ENCODE results near the gene IGSF3.

The IGSF3 gene

GRCh38 chr1:116667575-116668105, at the start of gene IGSF3:
IGSF3 (minus strand) TSS chr1:116667733; CDS start chr1:116666326, 1,407 bp downstream.
- DNase-seq, result peak; percentile 54 to 71

DNA sequence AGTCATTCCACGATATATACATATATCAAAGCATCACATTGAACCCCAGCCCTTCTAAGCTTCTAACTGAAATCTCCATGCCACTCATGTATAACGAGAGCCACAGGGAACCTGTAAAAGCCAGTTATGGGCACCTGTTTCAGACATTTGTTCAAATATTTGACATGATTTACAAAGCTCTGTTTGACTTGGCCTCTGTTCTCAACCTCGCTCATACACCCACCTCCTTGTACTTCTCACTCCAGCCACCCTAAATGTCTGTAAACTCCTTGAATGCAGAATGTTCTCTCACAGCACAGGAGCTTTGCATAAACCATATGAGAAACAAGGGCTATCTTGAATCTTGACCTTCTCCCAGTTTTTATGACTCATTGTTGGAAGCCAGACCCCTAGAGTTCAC, 49.8 kb upstream of the IGSF3 start:
- DNase-seq, result peak; percentile 13 to 26

- DNase-seq, result no peak
Observed at GRCh38 chr1:116716391-116716790, 48.9 kb upstream of the IGSF3 start.

DNA sequence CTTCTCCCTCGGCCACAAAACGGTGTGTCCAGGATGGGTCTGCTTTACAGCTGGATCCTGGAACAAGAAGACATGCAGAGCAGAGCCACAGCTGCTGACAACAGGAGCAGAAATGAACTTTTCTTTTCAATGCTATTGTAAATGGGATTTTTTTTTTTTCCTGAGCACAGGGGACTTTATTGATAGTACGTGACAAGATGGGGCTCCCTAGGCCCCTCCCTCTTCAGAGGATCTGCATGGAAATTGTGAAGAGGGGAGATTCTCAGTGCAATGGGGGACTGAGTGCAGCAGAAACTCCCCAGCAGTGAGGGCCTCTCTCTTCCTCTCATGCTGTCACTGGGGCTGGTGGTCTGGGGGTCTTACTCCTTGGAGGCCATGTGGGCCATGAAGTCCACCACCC, 45.9 kb upstream of the IGSF3 start:
- no peak for DNase-seq

DNA sequence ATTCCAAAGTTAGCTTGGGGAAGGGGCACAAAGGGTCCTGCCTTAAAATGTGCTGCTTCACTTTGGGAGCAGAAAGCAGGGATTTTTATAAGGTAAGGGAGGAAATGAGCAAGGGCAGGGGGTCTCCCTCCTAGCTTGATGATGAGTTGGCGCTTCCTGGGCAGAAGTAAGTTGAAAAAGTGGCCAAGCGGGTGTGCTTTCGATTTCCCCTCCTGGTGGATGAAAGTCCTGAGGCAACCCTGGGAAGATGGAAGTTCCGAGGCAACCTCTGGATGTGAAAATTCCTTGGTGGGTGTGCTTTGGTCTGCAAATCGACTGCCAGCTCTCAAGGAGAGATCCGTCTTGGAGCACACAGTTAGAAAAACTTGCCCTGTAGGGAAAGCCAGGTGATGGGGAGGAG, 45.0 kb upstream of the IGSF3 start:
- DNase-seq, result no peak

DNA sequence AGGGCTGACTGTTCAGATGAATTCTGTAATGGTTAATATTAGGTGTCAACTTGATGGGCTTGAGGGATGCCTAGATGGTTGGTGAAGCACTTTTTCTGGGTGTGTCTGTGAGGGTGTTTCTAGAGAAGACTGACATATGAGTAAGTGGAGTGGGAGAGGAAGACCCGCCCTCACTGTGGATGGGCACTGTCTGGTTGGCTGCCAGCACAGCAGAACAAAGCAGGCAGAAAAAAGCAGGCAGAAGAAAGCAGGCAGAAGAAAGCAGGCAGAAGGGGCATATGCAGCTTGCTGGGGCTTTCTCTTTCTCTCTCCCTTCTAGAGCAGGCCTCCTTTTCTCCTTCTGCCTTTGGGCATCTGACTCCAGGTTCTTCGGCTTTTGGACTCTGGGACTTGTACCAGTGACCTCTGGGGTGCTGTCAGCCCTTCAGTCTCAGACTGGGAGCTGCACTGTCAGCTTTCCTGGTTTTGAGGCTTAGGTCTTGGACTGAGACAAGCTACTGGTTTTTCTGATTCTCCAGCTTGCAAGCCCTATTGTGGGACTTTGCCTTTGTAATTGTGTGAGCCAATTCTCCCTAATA, 43.8 kb upstream of the IGSF3 start:
- peak; percentile 72 to 76 for DNase-seq

DNA sequence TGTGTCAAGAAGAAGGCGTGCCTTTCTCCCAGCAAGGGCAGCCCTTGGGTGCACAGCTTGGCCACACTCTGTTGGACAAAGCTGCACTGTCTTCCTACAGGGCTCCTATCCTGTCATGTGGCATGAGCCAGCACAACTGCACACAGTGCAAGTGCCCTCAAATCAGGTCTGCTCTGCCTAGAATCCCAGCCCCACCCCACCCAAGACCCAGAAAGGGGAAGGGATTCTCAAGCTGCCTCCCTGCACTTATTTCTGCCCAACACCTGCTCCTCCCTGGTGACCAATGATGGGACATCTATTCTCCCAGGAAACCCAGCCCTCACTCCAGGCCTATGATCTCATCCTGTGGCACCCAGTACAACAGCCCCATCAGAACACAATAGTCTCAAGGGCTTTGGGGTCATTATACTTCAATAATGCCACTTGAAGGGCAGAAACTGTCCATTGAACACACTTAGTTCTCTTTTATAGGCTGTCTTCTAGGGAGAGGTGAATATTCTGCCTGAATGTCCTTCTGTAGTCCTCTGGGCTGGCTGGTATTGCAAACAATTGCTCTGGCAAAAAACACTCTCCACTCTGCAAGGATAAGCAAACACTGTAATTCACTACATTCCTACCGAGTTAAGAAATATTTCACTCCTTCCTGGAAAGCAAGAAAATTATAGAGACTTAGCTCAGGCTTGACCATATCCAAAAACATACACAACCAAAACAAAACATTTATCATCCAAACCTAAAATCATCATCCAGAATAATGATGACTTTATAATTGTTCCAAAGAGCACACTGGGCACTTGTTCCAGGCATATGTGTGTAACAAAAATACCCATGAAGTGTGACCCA, 43.1 kb upstream of the IGSF3 start:
- peak; percentile 73 to 80 for DNase-seq

- no peak for DNase-seq
Observed at GRCh38 chr1:116709666-116710167, 42.2 kb upstream of the IGSF3 start.

DNA sequence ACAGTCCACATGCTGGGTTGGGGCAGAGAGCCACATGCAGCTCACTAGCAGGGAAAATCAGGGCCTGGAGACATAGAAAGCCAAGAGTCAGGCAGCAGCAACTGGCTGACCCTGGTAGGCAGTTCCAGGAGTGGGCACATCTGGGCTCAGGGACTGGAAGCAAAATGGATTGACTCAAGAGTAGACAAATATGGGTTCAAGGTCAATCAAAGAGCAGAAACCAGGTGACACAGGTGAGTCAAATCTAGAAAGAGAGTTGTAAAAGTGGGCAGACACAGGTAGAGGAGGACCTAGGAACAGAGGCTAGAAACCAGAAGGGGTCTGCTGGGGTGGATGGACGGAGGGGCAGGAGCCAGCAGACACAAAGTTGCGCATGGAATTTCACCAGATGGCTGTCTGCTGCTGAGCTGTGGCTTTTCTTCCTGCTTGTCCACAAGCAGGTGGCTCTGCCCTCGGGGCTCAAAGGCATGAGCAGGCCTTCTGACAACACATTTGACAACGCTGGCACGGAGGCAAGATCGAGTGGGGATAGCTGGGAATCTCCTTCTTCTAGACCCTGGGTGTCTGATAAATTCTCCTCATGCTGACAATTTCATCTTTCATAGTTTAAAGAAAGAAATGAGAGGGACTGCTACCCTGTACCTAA, 40.8 kb upstream of the IGSF3 start:
- peak; percentile 26 to 41 for DNase-seq

DNA sequence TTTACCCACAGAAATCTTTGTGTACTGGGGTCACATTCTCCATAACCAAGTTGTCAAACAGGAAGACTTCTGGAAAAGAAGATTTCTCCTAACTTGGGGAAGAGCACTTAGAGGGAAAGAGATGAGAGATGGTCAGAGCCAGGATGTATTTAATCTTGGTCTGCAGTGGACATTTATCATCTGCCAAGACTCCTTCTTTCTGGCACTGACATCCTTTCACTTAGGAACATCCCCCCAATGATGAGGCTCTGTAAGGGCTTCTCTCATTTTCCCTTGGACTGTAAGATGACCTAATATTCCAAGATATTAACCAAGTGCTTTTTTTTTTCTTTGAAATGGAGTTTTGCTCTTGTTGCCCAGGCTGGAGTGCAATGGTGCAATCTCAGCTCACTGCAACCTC, 39.3 kb upstream of the IGSF3 start:
- DNase-seq, result no peak

GRCh38 chr1:116706123-116706522, 38.6 kb upstream of the IGSF3 start:
- no peak for DNase-seq

GRCh38 chr1:116704278-116704677, 36.7 kb upstream of the IGSF3 start:
- no peak for DNase-seq

DNA sequence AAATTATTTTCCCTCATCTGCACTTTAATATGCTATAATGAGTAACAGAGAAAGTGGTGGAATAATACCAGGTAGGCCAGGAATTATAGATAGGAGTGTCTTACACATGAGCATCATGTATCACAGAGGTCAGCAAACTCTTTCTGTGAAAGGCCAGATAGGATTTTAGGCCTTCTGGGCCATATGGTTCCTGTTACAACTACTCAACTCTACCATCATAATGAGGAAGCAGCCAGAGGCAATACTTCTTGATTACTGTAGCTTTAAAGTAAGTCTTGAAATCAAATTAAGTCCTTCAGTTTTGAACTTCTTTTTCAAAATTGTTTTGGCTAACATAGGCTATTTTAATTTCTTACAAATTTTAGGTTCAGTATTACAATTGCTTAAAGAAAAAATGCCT, 32.1 kb upstream of the IGSF3 start:
- DNase-seq, result no peak

- DNase-seq, result no peak
Observed at GRCh38 chr1:116698244-116698595, 30.7 kb upstream of the IGSF3 start.

DNA sequence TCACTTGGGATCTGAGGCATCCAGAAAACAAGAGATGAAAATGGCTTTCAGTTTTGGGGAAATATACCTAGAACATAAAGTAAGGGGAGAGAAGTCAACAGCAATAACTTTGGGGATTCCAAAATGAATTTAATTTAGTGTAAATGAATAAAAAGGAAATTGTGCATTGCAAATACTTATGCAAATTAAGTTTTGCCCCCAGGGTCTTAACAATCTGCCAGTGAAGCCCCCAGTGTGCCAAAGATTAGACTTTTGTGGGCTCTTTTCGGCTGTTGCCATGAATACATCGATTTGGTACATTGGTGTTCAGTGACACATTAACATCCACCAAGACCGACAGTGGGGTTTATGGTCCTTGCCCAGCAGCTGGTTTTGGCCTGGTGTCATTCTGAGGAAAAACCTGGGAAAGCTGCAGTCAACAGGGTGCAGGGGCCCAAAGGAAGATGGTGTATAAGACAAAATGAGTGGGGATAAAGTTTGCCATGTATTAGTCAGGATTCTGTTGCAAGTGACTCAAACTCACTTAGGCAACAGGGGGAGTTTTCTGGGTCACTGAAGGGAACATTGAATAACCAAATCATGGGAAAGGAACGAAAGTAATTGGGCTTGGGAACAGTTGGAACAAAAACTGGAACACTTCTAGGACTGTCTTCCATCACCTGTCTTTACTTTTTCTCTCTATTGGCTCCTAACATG, 30.2 kb upstream of the IGSF3 start:
- DNase-seq, result no peak

DNA sequence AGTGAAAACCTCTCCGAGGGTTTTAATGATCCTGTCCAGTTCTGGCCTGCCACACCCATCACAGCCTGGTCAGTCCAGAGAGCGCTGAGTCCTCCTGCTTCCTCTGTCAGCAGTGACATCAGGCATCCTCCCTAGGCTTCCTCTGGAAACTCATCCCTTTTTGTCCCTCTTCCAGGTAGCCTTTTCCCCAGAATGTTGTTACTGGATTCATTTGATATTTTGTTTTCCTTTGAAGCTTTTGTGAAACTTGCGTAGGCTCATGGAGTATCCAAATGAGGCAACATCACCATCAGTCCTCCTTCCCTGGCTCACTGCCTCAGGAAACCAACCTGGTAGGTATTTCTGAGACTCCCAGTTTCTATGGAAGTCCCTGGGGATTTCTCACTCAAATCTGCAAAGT, 27.0 kb upstream of the IGSF3 start:
- DNase-seq, result no peak

DNA sequence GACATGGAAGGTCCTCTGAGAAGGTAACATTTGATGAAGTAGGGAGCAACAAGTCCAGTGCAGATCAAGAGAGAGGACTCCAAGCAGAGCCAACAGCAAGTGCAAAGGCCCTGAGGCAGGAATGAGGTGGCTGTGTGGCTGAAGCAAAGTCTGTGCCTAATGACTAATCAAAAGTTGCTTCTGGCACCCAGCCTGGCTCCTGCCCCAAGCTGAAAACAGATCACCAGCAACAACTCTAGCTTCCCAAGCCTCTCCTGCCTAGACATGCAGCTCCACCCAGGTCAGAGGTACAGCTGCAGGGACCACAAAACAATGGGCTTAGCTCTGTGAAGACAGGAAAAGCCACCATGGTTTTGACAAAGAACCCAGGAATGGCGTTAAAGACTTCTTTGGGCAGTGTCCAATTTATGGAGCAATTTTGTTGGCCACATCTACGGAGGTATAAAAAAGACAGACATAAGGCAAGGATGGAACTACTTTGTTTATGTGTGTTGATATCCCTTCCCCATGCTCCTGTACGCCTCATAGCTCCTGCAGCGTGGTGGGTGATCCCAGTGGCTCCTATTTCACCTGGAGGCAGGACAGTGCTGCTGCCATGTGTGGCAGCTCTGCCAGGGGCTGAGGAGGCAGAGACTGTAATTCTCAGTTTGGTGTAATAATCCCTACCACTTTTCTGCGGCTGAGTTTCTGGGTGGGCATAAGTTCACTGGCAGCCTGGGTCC, 26.4 kb upstream of the IGSF3 start:
- DNase-seq, result no peak

DNA sequence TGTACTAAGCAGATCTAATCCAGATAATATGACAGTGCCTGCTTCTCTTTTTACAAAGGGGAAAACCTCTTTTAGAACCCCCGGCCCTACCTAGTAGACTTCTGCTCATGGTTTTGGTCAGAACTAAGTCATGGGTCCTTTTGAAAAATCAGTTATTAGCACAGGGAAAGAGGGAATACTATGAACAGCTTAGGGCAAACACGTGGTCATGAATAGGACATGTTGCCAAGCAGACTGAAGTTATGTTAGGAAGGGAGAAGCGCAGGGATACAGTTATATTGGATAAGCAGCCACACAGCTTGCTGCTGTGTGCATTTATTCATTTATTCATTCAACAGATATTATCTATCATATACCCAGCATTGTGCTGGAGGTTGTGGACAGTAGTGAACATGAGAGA, 25.3 kb upstream of the IGSF3 start:
- no peak for DNase-seq

- DNase-seq, result no peak
Observed at GRCh38 chr1:116690849-116691406, 23.4 kb upstream of the IGSF3 start.

DNA sequence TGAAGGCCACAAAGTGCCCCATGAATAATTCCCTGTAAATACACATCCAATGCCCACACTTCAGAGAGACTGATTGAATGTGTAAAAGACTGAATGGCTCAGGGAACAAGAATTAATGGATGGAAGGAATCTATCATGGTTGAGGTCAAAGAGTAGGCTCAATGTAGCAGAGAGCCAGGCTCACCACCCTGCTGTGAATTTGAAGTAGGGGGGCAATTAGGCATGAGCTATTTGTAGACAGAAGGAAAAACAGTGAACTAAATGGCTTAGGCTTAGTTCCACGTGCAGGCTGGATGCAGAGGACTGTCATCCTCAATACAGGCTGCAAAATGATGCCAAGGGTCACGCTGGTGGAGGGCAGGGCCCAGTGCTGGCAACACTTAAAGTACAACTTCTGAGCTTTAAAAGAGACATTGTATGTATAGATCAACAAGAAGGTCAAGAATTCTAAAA, 22.9 kb upstream of the IGSF3 start:
- no peak for DNase-seq

DNA sequence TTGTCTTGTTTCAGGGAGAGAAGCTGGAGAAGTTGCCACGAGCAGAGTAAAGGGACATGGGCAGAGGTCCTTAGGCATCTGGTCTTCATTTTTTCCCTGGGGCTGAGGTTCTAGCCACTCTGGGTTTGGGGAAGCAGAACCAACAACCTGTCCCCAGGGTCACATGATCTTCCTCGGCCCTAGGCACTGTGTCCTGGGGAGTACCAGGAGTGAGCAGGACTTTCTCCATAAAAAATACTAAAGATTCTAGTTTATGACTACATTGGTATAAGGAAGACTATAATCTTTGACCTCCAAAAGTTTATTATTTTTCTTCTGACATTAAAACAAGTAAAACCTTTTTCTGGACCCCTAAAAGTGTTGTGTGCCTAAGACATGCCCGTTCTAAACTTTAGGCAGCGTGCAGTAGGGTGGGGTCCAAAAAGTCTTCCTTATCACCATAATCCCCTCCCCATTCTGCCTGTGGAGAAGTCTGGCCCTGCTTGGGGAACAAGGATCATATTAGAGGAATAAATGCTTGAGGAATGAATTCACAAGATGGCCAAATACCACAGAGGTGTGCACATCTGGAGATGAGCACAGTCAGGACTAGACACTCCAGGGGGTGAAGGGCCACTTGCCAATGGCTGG, 19.3 kb upstream of the IGSF3 start:
- no peak for DNase-seq

GRCh38 chr1:116686175-116686574, 18.6 kb upstream of the IGSF3 start:
- no peak for DNase-seq
